ENCODE data around the gene CHMP4A.

The CHMP4A gene, protein sequence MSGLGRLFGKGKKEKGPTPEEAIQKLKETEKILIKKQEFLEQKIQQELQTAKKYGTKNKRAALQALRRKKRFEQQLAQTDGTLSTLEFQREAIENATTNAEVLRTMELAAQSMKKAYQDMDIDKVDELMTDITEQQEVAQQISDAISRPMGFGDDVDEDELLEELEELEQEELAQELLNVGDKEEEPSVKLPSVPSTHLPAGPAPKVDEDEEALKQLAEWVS

GRCh38 chr14:24212924-24213865 lies at the start of gene CHMP4A:
TSS of gene CHMP4A (minus strand) at chr14:24213488. CDS start at chr14:24213439, 49 bp downstream.
- DNase-seq: peak; percentile 99

DNA sequence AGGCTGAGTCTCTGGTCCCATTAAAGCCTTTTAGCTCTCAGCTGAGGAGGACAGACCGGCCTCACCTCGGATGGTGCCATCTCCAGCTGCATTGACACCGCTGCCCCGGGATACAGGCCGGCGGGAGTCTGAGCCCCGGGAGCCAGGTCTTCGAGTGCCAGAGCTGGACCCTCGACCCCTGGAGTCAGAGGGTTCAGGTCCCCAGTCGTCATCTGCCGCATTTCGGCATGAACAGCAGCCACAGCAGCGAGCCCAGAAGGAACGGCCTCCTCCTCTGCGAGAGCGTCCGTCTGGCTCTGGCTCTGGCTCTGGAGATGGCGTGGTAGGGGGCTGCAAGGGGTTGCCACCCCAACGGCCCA lies 48.7 kb upstream of the CHMP4A start:
- no peak for DNase-seq

GRCh38 chr14:24261256-24261968 lies 48.1 kb upstream of the CHMP4A start:
- DNase-seq: no peak

GRCh38 chr14:24260780-24261157 lies 47.5 kb upstream of the CHMP4A start:
- no peak for DNase-seq

GRCh38 chr14:24260026-24260779 lies 46.9 kb upstream of the CHMP4A start:
- no peak for DNase-seq

- no peak for DNase-seq
Measured at GRCh38 chr14:24259282-24260025, 46.2 kb upstream of the CHMP4A start.

DNA sequence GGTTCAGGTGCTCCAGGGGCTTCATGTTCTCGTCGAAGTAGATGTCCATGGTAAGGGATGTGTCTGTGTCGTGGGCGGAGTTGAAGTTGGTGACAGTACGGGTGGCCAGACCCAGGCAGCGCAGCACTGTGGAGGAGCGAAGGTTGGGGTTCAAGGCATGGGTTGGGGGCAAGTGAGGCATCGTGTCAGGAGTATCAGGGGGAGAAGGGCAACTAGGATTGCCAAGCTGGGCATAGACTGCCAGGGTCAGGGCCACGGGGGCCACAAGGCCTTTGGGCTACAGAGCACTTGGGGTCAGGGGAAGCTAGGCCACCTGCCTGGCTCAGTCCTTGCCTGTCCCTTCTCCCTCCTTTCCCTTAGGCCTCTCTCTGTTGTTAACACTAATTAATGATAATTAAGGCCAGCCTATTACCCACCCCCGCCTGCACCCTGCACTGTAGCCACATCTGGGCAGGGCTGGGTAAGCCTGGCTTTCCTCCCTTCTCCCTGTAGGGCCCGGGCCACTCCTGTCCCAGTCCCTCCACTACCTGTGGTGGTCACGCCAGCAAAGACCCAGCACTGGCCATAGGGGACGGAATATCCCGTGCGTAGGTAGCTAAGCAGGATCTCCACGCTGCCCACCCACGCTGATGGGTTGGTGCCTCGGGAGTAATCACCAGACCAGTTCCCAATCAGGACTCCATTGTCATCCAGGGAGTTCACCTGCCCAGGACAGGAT lies 45.4 kb upstream of the CHMP4A start:
- no peak for DNase-seq

DNA sequence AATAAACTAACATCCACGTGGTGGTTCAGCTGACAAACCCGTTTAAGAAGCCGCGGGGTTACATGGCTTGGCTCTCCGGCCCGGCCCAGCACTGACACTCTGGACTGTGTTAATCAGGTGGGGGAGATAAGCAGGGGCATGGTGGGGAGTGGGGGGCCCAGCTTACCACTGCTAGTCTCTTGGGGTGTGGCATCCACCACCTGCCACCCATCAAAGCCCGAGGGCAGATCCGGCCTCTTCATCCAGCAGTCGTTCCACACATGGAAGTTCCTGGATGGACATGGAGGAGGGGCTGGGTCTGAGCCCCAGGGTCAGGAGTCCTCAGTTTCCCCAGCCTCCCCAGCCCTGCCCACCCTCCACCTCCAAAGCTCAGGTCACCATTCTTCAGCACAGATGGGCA lies 44.8 kb upstream of the CHMP4A start:
- DNase-seq: no peak

- no peak for DNase-seq
Measured at GRCh38 chr14:24256960-24257359, 43.7 kb upstream of the CHMP4A start.

- DNase-seq: no peak
Measured at GRCh38 chr14:24255931-24256711, 42.8 kb upstream of the CHMP4A start.

GRCh38 chr14:24255438-24255837 lies 42.1 kb upstream of the CHMP4A start:
- DNase-seq: no peak

DNA sequence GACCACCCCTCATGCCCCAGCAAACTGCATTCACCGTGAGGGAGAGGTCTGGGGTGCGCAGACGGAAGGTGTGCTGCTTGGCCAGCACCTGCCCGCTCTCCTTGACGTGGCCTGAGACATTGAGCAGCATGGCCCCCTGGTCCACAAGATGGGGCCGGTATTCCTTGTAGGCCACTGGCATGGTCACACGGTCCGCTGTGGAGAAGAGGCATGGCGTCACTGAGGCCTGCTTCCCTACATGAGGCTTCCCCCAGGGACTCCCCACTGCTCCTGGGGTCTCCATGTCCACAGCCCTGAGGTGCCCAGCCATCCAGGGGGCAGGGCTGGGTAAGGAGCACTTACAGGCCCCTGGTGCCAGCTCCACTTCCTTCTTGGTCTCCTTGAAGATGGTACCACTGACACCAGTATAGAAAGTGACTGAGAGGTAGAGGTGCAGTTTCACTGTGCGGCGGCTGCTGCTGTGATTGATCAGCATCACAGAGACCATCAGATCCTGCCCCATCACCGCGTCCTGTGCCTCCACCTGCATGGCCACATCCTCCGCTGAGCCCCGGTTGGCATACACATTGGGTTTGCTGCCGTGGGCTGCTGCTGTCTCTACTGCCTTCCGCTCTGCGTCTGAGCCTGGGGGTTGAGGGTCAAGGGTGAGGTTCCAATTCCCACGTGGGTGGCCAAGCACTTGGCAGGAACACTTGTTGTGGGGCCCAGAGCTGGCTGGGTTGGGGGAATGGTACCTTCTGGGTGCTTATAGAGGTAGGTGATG lies 41.5 kb upstream of the CHMP4A start:
- DNase-seq: no peak

GRCh38 chr14:24253936-24254335 lies 40.6 kb upstream of the CHMP4A start:
- DNase-seq: peak; percentile 26

DNA sequence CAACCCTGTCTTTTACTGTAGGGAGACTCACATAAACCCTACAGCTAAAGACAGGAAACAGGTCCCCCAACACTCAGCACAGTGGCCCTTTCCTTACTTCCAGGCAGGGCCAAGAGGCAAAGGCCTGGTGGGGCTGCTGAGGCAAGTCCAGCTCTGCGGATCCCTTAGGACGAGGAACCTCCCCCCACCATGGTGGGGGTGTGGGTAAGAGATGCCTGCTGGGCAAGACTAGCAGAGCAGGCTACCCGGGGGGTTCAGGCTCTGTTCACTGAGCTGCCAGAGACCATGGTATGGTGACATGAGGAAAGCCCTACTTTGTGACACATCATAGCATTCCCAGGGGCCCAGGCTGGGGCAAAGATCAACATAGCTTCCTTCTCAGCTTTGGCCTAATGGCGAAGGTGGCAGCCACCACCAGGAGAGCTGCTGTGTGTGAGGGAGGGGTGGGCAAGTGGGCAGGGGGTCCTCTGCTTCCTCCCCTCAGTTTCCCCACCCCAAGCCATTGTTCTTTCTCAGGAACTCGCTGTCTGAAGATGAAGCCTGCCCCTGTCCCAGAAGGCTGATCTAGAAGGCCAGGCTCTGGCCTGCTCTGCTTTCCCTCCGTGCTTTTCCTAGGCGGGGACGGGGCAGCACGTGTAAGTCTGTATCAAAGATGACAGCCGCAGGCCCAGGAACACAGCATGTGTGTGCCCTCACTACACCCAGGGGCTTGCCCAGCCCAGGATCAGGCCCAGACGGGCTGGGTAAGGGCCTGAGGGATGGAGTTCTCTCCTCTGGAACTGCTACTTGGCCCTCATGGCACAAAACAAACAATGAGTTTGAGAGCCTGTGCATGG lies 39.2 kb upstream of the CHMP4A start:
- no peak for DNase-seq

GRCh38 chr14:24251880-24252288 lies 38.6 kb upstream of the CHMP4A start:
- DNase-seq: no peak

- DNase-seq: no peak
Measured at GRCh38 chr14:24250354-24250753, 37.1 kb upstream of the CHMP4A start.

DNA sequence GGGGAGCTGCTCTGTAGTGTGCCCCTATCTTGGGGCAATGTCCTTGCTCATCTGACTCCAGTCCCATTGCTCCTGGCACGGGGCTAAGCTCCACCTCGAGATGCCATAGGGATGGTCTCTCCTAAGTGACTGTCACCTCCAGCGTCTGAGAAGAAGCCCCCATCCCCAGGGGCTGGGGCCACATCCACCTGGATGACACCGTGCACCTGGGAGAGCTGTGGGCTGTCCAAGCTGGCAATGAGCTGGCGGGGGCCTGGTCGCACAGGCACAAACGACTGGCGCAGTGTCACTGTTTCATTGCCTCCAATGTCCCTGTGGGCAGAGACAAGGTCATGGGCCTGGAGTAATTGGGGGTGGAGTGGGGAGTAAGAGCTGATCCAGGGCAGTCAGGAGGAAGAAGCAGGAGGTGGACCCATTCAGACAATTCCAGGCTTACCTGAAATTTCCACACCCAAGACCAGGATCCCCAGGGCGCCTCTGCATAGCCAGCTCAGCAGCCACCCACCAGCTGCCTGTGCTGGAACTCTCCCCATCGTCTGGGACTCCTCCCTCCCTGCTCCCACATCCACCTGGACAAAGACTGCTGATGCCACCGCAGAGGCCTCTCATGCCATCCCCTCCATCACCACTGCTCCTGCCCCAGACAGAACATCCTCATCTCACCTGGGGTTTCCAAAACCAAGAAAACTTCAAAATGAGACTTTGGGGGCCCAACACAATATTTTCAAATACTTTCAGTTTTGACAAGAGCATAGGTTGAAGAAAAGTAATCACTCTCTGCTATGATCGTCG lies 36.1 kb upstream of the CHMP4A start:
- DNase-seq: no peak

DNA sequence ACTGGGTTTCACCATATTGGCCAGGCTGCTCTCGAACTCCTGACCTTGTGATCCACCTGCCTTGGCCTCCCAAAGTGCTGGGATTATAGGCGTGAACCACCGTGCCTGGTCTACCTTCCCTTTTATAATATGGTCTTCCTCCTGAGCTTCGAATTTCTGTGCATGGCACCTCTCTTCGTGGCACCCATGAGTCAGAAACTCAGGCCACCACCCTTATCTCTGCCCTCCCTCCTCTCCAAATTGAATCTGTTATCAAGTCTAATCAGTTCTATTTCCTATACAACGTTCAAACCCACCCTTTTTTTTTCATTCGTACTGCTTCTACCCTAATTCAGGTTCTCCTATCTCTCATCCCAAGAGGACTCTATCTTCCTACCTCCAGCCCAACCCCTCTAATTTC lies 34.1 kb upstream of the CHMP4A start:
- no peak for DNase-seq

Measured in islet precursor cell (in vitro differentiated cells).